Erythroblast (primary cell): ENCODE results near the gene AMZ2.
"Not testable (repeated sequence)": the region's sequence is repeated elsewhere in the genome, so short reads cannot be mapped to it uniquely, and the experiment has no call there.

Experiments used
- DNase-seq, 2 experiments: peaks; one replicate each; lab custom pipeline; 2025; lab: John Stamatoyannopoulos, UW
- GATA1 ChIP-seq: IDR thresholded peaks from 2 replicates; pipeline ENCODE4 v1.6.1; 2011; ENCODE audit warnings: low read depth, mild to moderate bottlenecking, control low read depth, low read length, moderate library complexity
- POLR2A ChIP-seq: IDR thresholded peaks from 2 replicates; pipeline ENCODE4 v1.6.1; 2011; ENCODE audit warnings: mild to moderate bottlenecking, low read length

Gene AMZ2

DNA sequence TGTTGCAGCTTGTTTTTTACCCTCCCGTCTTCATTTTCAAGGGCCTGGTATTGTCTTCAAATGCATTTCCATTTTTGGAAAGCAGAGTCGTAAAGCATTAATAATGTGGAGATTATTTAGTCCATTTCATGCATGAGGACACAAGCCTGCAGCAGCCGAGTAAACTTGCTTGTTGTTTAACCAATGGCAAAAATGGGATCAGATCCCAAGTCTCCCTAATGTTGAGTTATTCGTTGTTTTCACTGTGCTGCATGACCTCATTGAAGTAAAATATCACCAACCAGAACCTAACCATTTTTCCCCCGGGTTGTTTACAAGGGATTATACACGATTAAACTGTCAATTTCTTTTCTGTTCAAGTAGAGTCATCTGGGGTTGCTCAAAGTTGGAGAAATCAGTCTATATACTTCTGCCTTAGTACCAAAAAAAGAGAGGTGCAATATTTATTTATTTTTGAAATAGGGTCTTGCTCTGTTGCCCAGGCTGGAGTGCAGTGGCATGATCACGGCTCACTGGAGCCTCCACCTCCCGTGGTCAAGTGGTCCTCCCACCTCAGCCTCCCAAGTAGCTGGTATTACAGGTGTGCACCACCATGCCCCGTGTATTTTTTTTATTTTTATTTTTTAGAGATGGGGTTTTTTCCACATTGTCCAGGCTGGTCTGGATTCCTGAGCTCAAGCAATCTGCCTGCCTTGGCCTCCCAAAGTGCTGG, 12.4 kb downstream of the AMZ2 start:
- TF ChIP-seq POLR2A (no peak), GATA1 (no peak)

DNA sequence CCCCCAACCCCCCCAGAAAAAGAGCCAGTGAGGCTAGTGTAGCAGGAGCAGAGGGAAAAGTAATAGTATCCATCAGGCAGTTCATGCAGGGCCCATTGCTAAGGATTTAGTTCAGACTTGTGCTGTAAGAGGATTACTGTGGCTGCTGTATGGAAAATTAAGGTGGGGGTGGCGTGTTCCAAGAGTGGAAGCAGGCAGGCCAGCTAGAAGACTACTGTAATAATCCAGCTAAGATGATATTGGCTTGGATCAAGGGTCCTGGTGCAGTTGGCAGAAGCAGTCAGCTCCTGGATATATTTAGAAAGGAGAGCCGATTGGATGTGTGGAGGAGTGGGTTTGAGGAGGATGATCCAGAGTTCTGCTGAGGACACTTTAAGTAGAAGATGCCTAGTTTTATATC, 14.6 kb downstream of the AMZ2 start:
- not testable (repeated sequence) for DNase-seq

More for the DNA sequence above, 12.4 kb downstream of the AMZ2 start:
- no peak for DNase-seq

DNA sequence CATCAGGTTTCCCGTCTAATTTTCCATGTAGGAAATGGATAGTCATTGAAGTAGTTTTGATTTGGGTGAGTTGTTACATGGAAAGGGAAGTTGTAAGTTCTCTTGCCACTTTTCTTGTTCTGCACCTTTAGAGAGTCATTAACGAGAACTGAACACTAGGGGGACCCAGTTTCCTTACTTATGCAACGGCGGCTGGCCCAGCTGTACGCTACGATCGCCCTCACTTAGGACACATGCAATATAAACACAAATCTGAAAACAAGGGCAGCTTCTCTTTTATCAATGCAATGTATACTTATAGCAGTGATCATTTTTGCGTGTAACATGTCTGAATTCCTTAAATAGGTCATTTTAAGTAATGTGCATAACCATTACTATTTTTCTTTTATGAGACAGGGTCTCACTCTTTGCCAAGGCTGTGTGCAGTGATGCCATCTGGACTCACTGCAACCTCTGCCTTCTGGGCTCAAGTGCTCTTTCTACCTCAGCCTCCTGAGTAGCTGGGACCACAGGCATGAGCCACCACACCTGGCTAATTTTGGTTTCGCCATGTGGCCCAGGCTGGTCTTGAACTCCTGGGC, 15.3 kb downstream of the AMZ2 start:
- peak; percentile 67 to 78 for DNase-seq

DNA sequence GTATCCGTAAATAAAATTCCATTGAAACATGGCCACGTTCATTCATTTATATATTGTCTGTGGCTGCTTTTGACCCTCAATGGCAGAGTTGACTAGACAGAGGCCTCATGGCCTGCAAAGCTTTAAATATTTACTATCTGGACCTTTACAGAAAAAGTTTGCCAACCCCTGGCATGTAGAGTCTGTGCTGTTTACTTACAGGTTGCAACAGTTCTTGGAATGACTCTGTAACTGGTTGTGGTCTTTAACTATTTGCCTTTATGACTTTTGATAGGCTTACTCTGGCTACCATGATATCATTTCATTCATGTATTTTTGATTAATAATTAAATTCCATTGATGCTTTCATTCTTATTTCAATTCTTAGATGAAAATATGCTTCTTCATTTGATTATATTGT, 18.0 kb downstream of the AMZ2 start:
- not testable (repeated sequence) for DNase-seq

DNA sequence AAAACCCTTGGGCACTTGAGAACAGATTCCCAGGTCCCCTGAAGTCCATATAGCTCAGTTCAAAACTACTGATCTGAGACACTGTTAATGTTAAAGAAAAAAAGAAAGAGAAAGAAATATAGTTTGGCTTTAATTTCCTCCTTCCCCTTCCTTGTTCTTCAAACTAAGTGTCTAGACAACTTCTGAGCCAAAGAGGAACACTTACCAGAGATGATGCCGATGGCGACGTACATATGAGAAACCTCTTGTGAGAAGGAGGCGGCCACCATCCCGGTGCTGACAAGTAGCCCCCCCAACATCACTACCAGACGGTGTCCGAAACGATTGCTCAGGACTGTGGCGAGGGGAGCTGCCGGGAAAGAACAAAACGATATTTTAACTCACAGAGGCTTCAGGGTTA, 25.9 kb downstream of the AMZ2 start:
- TF ChIP-seq POLR2A, result no peak
- no peak for TF ChIP-seq GATA1
- DNase-seq, result no peak

DNA sequence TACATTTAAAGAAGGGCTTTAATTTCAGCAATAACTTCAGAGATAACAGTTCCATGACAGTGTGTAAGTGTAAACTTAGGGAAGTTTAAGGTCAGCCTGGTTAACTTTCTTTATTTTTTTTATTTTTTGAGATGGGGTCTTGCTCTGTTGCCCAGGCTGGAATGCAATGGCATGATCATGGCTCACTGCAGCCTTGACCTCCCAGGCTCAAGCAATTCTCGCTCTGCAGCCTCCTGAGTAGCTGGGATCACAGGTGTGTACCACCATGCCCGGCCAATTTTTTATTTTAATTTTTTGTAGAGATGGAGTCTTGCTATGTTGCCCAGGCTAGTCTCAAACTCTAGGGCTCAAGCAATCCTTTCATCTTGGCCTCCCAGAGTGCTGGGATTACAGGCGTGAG, 28.5 kb downstream of the AMZ2 start:
- not testable (repeated sequence) for DNase-seq

DNA sequence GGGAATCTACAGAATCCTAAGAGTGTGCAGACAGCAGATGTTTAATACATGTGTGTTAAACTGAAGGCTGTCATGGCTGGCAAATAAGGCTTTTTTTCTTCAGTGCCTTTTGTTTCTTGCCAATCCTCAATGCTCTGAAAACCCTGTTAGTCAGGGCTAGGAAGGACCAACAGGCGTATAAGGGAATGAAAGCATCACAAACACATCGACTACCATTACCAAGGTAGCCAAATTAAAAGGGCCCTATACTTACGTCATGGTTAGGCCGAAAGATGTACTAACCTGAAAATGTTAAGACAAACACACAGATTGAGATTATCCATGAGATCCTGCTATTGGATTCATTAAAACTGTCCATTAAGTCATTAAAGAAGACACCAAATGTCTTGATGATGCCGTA, 30.0 kb downstream of the AMZ2 start:
- peak in 1 of 2 experiments; percentile 13 for DNase-seq
- TF ChIP-seq GATA1 (no peak), POLR2A (no peak)

DNA sequence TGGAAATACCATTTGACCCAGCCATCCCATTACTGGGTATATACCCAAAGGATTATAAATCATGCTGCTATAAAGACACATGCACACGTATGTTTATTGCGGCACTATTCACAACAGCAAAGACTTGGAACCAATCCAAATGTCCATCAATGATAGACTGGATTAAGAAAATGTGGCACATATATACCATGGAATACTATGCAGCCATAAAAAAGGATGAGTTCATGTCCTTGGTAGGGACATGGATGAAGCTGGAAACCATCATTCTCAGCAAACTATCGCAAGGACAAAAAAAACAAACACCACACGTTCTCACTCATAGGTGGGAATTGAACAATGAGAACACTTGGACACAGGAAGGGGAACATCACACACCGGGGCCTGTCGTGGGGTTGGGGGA, 34.1 kb downstream of the AMZ2 start:
- not testable (repeated sequence) for DNase-seq

DNA sequence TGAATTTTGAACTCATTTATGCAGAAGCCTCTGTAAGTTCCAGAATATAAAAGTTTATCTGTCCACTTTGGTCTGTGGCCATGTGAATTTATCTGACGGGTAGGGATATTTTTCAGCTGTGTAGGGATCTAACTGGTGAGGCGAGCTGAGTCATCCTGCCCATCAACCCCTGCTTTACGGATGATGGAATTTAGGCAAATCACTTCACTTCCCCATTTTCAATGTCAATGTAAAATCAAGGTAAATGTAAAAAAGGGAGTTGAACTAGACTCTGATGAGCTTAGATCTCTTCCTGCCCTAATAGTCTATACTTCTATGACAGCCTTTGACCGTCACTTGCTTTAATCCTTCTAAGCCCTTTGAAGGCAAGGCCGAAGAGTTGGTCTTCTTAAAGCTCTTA, 40.5 kb downstream of the AMZ2 start:
- DNase-seq, result peak in 1 of 2 experiments; percentile 15
- no peak for TF ChIP-seq GATA1
- TF ChIP-seq POLR2A, result no peak

DNA sequence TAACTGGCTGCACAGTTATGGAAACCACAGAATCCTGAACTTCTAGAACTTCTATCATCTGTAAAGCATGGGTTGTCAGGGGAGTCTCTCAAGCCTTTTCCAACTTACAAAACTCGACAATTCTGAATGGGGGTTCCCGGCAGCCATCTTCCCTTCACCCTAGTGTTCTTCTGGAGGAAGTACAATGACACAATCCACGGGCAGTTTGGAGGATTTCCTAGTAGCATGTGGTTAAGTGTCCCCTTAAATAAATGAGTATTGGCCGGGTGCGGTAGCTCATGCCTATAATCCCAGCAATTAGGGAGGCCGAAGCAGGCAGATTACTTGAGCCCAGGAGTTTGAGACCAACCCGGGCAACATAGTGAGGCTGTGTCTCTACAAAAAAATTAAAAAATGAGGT, 41.0 kb downstream of the AMZ2 start:
- DNase-seq, result peak; percentile 18 to 20

DNA sequence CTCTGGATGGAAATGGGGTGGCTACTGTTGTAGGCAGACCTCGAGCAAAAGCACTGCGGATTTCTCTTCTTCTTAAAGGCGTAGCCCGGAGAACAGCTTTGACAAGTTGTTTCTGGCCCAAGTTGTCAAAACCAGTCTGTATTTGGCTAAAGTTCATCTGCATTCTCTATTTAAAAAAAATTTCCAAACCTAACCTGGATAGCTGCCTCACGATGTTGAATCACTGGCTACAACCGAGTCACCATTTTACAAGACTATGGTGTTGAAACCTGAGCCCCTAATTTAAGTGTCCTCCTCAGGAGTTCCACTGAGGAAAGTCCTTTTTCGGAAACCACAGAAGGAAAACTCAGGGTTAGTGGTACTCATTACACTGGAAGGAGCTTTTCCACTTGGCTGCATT, 41.6 kb downstream of the AMZ2 start:
- DNase-seq, result no peak
- no peak for TF ChIP-seq POLR2A
- no peak for TF ChIP-seq GATA1

More for the DNA sequence above, 41.0 kb downstream of the AMZ2 start:
- TF ChIP-seq POLR2A (no peak), GATA1 (no peak)

DNA sequence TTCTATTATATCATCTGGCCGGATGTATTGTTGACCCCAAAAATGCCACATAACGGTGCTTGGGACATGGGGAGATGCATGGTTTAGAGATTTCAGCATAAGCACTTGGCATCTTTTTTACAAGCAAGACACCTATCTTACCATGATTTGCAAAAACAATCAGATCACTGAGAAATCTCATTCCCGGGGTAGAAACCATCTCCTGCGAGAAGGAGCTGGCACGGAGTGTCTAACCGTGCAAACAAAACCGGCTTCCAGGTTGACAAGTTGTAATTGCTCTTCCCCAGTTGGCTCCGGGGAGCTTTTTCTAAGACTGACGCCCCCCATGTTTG, 42.1 kb downstream of the AMZ2 start:
- DNase-seq, result no peak
- TF ChIP-seq GATA1 (no peak), POLR2A (no peak)

DNA sequence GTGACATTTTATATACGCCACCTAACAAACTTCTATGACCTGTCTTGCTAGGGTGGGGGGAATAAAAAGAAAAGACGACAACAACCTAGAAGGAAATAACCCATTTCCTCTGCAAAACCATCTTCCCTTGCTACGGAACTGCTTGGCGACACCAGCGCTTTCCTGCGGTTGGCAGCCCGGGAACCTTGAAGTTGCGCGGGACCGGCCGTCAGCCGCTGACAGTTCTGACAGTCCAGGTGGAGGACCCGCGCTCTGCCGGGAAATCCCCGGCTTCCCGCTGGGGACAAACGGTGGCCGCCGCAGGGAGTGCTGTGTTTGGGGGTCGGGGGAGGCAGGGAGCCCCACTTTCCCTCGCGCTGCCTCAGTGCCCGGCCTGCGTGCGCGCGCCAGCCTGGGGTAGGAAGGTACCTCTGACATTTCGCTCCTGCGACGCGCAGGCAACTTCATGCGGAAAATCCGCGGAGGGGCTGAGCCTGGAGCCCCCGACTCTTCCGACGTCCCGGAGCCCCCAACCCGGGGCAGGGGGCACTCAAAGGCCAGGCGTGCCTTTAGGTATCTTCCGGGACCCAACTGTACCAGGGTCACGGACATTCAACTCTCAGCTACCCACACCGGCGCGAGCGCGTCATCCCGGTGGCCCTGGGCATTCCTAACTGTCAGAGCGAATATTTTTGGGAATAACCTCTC, 42.6 kb downstream of the AMZ2 start:
- DNase-seq, result peak in 1 of 2 experiments; percentile 34
- TF ChIP-seq GATA1 (no peak), POLR2A (no peak)

DNA sequence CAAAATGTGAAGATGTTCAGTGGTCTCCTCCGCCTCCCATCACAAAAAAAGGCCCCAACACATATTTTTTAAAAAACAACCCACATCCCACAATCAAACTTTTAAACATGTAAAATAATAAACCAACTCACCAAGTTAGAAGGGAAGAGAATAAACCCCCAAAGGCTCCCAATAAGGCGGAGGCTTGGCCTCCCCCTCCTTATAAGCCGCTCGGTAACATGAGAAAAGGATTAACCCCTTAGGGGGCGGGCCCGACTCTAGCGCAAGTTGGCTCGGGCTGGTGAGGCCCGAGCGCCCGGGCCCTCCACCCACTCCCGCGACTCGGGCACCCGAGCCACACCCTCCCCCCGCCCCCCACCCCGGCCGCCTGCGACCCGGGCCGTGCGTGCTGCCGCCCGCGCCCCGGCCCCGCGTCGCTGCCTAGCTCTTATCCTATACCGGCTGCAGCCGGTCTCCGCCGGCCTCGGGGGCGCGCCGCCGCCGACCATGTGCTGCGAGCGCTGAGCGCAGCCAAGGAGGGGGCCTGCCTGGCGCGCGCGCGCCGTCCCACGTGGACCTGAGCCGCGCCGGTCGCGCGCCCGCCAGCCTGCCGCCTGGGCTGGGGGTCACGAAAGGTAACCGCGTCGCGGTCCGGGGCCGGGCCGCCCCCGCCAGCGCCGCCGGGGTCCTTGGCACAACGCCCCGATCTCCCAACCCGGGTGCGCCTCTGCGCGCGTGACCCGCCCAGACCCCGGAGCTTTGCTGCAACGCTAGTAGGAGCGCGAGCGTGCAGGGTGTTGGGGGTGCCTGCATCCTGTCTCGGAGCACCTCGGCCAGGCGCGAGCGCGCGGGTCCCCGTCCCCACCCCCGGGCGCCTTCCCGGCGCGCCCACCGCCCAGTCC, 43.4 kb downstream of the AMZ2 start, which contains the start of the genes ARSG and SLC16A6:
TSS of gene ARSG (plus strand) at position 541 of the 881 bp plus-strand sequence. CDS start 15,999 bp downstream, outside the sequence.
TSS of gene SLC16A6 (minus strand) at position 173 of the 881 bp plus-strand sequence. CDS start 12,807 bp downstream, outside the sequence.
- DNase-seq, result peak; percentile 77 to 80
- no peak for TF ChIP-seq GATA1
